BE2C (cell line): ENCODE measurements around the gene ARFGEF2.

Experiments
- DNase-seq: peaks from one replicate; pipeline ENCODE4 v3.0.0-alpha.2; 2020
- H3K27me3 ChIP-seq: fragments of 250-450 bp; sonication (Bioruptor Pico); 2 replicates; pipeline ENCODE4 v1.5.1; 2020; ENCODE audit warnings: mild to moderate bottlenecking
- H3K36me3 ChIP-seq: fragments of 250-450 bp; sonication (Bioruptor Pico); 2 replicates; pipeline ENCODE4 v1.5.1; 2020; ENCODE audit warnings: mild to moderate bottlenecking
- H3K4me1 ChIP-seq: fragments of 250-450 bp; sonication (Bioruptor Pico); 2 replicates; pipeline ENCODE4 v1.5.1; 2020
- H3K4me3 ChIP-seq: 2 replicates; pipeline ENCODE4 v1.5.1; 2011; ENCODE audit warnings: low read depth, low read length
- H3K9me3 ChIP-seq: fragments of 250-450 bp; sonication (Bioruptor Pico); 2 replicates; pipeline ENCODE4 v1.5.1; 2020
- TF ChIP-seq, protein P1 (sequence below): IDR thresholded peaks from 2 replicates; pipeline ENCODE4 v1.5.1; 2012; ENCODE audit warnings: mild to moderate bottlenecking, low read depth, low read length

The ARFGEF2 gene

DNA sequence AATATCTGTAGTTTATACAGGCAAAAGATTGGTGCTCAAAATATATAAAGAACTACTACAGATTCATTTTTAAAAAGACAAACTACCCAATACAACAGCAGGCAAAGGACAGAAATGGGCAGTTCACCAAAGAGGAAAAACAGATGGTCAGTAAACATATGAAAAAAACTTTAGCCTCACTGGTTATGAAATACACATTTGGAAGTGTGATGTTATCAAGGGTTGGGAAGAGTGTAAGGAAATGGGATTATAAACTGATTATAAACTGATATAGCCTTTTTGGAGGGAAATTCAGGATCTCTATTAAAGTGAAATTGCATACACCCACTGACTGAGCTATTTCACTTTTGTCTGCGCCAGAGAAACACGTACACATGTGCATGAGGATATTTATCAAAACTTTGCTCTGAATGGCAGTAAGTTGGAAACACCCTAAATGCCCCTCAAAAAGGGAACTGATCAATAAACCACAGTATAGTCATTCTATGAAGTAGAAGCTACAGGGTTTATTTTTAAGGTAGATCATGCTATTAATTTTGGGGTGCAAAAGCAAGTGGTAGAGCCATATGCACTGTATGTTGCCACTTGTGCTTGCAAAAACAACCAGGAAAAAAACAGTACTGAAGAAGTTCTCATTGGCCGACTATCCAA, 32.2 kb upstream of the ARFGEF2 start:
- Histone ChIP-seq H3K4me3 (no peak overlapping the region), H3K9me3 (no peaks in the 10 kb centered on the region), H3K36me3 (no peaks in the 10 kb centered on the region), H3K4me1 (peaks cover 4% of the 10 kb centered on the region), H3K27me3 (no peaks in the 10 kb centered on the region)
- TF ChIP-seq, protein P1, sequence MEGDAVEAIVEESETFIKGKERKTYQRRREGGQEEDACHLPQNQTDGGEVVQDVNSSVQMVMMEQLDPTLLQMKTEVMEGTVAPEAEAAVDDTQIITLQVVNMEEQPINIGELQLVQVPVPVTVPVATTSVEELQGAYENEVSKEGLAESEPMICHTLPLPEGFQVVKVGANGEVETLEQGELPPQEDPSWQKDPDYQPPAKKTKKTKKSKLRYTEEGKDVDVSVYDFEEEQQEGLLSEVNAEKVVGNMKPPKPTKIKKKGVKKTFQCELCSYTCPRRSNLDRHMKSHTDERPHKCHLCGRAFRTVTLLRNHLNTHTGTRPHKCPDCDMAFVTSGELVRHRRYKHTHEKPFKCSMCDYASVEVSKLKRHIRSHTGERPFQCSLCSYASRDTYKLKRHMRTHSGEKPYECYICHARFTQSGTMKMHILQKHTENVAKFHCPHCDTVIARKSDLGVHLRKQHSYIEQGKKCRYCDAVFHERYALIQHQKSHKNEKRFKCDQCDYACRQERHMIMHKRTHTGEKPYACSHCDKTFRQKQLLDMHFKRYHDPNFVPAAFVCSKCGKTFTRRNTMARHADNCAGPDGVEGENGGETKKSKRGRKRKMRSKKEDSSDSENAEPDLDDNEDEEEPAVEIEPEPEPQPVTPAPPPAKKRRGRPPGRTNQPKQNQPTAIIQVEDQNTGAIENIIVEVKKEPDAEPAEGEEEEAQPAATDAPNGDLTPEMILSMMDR = no peak
- DNase-seq = no peak

DNA sequence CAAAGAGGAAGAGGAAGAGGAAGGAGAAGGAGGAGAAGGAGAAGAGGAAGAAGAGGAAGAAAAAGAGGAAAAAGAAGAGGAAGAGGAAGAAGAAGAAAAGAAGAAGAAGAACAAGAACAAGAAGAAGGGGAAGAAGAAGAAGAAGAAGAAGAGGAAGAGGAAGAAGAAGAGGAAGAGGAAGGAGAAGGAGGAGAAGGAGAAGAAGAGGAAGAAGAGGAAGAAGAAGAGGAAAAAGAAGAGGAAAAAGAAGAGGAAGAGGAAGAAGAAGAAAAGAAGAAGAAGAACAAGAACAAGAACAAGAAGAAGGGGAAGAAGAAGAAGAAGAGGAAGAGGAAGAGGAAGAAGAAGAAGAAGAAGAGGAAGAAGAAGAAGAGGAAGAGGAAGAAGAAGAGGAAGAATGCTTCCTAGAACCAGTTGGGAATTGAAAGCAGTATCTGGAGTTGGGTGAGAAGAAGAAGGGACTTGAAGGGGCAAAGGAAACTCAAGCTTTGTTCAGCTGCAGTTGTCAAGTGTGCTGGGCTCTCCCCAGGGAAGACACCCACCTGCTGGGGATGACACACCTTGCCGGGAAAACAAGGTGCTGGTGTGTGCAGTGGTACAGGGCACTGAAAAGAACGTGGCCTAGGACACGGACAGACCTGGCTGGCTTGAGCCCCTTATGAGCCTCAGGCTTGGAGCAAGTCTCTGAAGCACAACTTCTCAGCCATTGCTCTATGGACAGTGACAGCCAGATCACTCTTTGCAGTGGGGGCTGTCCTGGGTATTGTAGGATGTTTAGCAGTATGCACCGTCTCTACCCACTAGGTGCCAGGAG, 30.1 kb upstream of the ARFGEF2 start:
- no peak overlapping the region for H3K4me3 ChIP-seq
- no peaks in the 10 kb centered on the region for H3K9me3 ChIP-seq
- H3K36me3 ChIP-seq = no peaks in the 10 kb centered on the region
- no peak for DNase-seq
- H3K27me3 ChIP-seq = no peaks in the 10 kb centered on the region
- TF ChIP-seq, protein P1 = no peak
- H3K4me1 ChIP-seq = peaks cover 4% of the 10 kb centered on the region

DNA sequence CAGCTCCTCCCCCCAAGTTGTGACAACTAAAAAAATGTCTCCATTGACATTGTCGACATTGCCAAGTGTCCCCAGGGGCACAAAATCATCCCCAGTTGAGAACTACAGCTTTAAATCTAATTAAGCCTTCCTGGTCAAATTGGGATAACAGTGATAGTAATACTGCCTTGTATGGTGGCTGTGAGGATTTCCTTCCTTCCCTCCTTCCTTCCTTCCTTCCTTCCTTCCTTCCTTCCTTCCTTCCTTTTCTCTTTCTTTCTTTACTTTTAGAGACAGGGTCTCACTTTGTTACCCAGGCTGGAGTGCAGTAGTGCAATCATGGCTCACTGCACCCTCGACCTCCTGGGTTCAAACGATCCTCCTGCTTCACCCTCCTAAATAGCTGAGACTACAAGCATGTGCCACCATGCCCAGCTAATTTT, 29.5 kb upstream of the ARFGEF2 start:
- Histone ChIP-seq H3K9me3 (no peaks in the 10 kb centered on the region), H3K27me3 (no peaks in the 10 kb centered on the region), H3K4me3 (no peak overlapping the region), H3K4me1 (peaks cover 4% of the 10 kb centered on the region; the same call in 1 of the 2 replicates), H3K36me3 (no peaks in the 10 kb centered on the region)
- DNase-seq = no peak
- TF ChIP-seq, protein P1 = no peak

DNA sequence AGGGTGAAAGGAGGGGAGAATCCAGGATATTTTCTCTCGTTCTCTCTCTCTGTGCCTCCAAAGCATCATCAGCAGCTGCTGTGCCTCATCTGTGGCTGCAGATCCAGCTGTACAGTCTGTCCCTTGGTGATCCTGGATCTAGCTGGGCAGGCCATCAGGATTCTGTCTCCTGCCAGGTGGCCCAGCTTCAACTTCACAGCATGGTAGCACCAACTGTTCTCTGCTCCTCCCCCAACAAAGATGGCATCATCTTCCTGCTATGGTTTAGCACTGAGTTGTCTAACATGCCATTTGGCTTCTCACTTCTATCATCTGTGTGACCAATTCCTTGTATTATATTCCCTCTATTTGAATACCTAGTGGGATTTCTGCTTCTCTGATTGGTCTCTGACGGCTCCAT, 28.6 kb upstream of the ARFGEF2 start:
- Histone ChIP-seq H3K9me3 (no peaks in the 10 kb centered on the region), H3K4me1 (peaks cover 4% of the 10 kb centered on the region; the same call in 1 of the 2 replicates), H3K27me3 (no peaks in the 10 kb centered on the region), H3K36me3 (no peaks in the 10 kb centered on the region), H3K4me3 (no peak overlapping the region)
- TF ChIP-seq, protein P1 = no peak
- no peak for DNase-seq

DNA sequence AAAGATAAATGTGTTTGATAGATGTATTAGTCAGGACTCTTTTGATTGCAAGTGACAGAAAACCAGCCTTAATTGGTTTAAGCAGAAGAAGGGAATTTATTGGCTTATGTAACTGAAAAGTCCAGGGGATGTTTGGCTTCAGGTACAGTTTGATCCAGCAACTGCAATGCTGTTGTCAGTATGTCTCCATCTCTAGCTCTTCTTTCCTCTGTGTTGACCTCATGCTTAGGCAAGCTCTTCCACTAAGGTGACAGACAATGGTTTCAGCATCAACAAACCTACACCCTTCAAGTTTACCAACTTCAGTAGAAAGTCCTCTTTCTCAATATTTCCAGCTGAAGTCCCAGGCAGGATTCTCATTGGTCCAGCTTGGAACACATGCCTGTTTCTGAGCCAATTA, 28.1 kb upstream of the ARFGEF2 start:
- no peaks in the 10 kb centered on the region for H3K27me3 ChIP-seq
- H3K36me3 ChIP-seq = no peaks in the 10 kb centered on the region
- H3K4me3 ChIP-seq = no peak overlapping the region
- H3K9me3 ChIP-seq = no peaks in the 10 kb centered on the region
- peaks cover 4% of the 10 kb centered on the region; the same call in 1 of the 2 replicates for H3K4me1 ChIP-seq
- TF ChIP-seq, protein P1 = no peak
- DNase-seq = no peak
